SK-N-SH treated with all-trans-retinoic acid at 6 μM for 48 hours (cell line): ENCODE results near the gene VDAC1.

Source experiments
- ARNTL ChIP-seq: fragments of 450-650 bp; formaldehyde crosslinking; IDR thresholded peaks from 2 replicates; pipeline ENCODE4 v1.5.0; 2020; ENCODE audit warnings: low read depth, mild to moderate bottlenecking, moderate library complexity, borderline replicate concordance
- BACH2 ChIP-seq: fragments of 250-450 bp; sonication (Bioruptor Pico); IDR thresholded peaks from 2 replicates; pipeline ENCODE4 v1.9.0; 2021; ENCODE audit warnings: mild to moderate bottlenecking, borderline replicate concordance
- CSDC2 ChIP-seq: fragments of 250-450 bp; sonication (Bioruptor Pico); IDR thresholded peaks from 2 replicates; pipeline ENCODE4 v1.5.0; 2020; ENCODE audit warnings: mild to moderate bottlenecking, moderate library complexity
- ESRRG ChIP-seq: fragments of 250-450 bp; sonication (Bioruptor Pico); IDR thresholded peaks from 2 replicates; pipeline ENCODE4 v1.6.1; 2021; ENCODE audit warnings: mild to moderate bottlenecking
- GLIS3 ChIP-seq: fragments of 250-450 bp; sonication (Bioruptor Pico); IDR thresholded peaks from 2 replicates; pipeline ENCODE4 v1.5.0; 2020; ENCODE audit warnings: mild to moderate bottlenecking, moderate library complexity
- ISL1 ChIP-seq: fragments of 250-450 bp; sonication (Bioruptor Pico); IDR thresholded peaks from 2 replicates; pipeline ENCODE4 v2.1.2; 2022; ENCODE audit warnings: mild to moderate bottlenecking, moderate library complexity
- OSR1 ChIP-seq: fragments of 250-450 bp; sonication (Bioruptor Pico); IDR thresholded peaks from 2 replicates; pipeline ENCODE4 v1.8.0; 2022; ENCODE audit warnings: moderate library complexity, mild to moderate bottlenecking, inconsistent platforms
- RARB ChIP-seq: fragments of 250-450 bp; sonication (Bioruptor Pico); IDR thresholded peaks from 2 replicates; pipeline ENCODE4 v1.8.0; 2021; ENCODE audit warnings: mild to moderate bottlenecking, moderate library complexity
- ZFP3 ChIP-seq: fragments of 250-450 bp; sonication (Bioruptor Pico); IDR thresholded peaks from 2 replicates; pipeline ENCODE4 v1.5.0; 2020; ENCODE audit warnings: mild to moderate bottlenecking, moderate library complexity
- ZFP30 ChIP-seq: fragments of 450-650 bp; formaldehyde crosslinking; IDR thresholded peaks from 2 replicates; pipeline ENCODE4 v1.5.0; 2022; ENCODE audit warnings: mild to moderate bottlenecking, moderate library complexity
- ZNF565 ChIP-seq: fragments of 450-650 bp; formaldehyde crosslinking; conservative IDR thresholded peaks from 2 replicates; pipeline ENCODE4 v1.5.0; 2020; ENCODE audit warnings: low read depth, mild to moderate bottlenecking, moderate library complexity
- ZNF70 ChIP-seq: fragments of 450-650 bp; formaldehyde crosslinking; IDR thresholded peaks from 2 replicates; pipeline ENCODE4 v1.5.0; 2020; ENCODE audit warnings: mild to moderate bottlenecking, moderate library complexity
- ZNF8 ChIP-seq: fragments of 450-650 bp; formaldehyde crosslinking; IDR thresholded peaks from 2 replicates; pipeline ENCODE4 v1.5.0; 2020; ENCODE audit warnings: mild to moderate bottlenecking, moderate library complexity
- TF ChIP-seq, protein P1 (sequence below): fragments of 250-450 bp; sonication (Bioruptor Pico); IDR thresholded peaks from 2 replicates; pipeline ENCODE4 v1.8.0; 2020; ENCODE audit warnings: mild to moderate bottlenecking, moderate library complexity, borderline replicate concordance

DNA sequence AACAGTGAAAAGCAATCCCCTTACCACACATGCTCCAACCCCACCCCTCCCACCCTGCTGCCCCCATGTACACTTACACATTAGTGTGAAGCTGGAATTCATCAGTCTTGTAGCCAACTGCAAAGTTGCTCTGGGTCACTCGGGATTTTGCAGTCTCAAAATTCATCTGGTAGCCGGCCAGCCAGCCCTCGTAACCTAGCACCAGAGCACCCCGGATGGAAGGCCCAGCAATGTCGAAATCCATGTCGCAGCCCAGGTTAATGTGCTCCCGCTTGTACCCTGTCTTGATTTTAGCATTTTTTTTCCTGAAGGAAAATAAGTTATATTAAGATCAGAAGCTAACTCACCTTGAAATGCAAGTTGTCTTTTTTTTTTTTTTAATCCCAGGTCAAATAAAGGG, 24.1 kb downstream of the VDAC1 start:
- TF ChIP-seq ARNTL (CRISPR knock-in tag) (no peak), ZNF8 (no peak), ZNF70 (CRISPR knock-in tag) (no peak), ZFP30 (CRISPR knock-in tag) (no peak), ISL1 (CRISPR knock-in tag) (no peak), CSDC2 (no peak), BACH2 (CRISPR knock-in tag) (no peak), GLIS3 (no peak), ZFP3 (CRISPR knock-in tag) (no peak), RARB (CRISPR knock-in tag) (no peak), OSR1 (CRISPR knock-in tag) (no peak), ZNF565 (CRISPR knock-in tag) (no peak), ESRRG (no peak)
- TF ChIP-seq, protein P1, sequence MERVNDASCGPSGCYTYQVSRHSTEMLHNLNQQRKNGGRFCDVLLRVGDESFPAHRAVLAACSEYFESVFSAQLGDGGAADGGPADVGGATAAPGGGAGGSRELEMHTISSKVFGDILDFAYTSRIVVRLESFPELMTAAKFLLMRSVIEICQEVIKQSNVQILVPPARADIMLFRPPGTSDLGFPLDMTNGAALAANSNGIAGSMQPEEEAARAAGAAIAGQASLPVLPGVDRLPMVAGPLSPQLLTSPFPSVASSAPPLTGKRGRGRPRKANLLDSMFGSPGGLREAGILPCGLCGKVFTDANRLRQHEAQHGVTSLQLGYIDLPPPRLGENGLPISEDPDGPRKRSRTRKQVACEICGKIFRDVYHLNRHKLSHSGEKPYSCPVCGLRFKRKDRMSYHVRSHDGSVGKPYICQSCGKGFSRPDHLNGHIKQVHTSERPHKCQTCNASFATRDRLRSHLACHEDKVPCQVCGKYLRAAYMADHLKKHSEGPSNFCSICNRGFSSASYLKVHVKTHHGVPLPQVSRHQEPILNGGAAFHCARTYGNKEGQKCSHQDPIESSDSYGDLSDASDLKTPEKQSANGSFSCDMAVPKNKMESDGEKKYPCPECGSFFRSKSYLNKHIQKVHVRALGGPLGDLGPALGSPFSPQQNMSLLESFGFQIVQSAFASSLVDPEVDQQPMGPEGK = no peak
